LNCaP clone FGC (cell line): ENCODE measurements around the gene KRTAP10-7.
"Not testable (repeated sequence)": the region's sequence is repeated elsewhere in the genome, so short reads cannot be mapped to it uniquely, and the experiment has no call there.

Source experiments
- DNase-seq: peaks from one replicate; pipeline ENCODE4 v3.0.0-alpha.2; 2011; ENCODE audit warnings: low read depth
- H3K4me3 ChIP-seq: 2 replicates; pipeline ENCODE4 v1.5.1; 2011; ENCODE audit warnings: mild to moderate bottlenecking, low read depth, low read length, control low read depth
- CTCF ChIP-seq: IDR thresholded peaks from 2 replicates; pipeline ENCODE4 v1.5.1; 2012; ENCODE audit warnings: mild to moderate bottlenecking; ENCODE audit not compliant: control insufficient read depth, insufficient read depth; ENCODE audit errors: extremely low read depth

Gene KRTAP10-7, protein sequence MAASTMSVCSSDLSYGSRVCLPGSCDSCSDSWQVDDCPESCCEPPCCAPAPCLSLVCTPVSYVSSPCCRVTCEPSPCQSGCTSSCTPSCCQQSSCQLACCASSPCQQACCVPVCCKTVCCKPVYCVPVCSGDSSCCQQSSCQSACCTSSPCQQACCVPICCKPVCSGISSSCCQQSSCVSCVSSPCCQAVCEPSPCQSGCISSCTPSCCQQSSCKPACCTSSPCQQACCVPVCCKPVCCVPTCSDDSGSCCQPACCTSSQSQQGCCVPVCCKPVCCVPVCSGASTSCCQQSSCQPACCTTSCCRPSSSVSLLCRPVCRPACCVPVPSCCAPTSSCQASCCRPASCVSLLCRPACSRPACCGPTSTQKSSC

DNA sequence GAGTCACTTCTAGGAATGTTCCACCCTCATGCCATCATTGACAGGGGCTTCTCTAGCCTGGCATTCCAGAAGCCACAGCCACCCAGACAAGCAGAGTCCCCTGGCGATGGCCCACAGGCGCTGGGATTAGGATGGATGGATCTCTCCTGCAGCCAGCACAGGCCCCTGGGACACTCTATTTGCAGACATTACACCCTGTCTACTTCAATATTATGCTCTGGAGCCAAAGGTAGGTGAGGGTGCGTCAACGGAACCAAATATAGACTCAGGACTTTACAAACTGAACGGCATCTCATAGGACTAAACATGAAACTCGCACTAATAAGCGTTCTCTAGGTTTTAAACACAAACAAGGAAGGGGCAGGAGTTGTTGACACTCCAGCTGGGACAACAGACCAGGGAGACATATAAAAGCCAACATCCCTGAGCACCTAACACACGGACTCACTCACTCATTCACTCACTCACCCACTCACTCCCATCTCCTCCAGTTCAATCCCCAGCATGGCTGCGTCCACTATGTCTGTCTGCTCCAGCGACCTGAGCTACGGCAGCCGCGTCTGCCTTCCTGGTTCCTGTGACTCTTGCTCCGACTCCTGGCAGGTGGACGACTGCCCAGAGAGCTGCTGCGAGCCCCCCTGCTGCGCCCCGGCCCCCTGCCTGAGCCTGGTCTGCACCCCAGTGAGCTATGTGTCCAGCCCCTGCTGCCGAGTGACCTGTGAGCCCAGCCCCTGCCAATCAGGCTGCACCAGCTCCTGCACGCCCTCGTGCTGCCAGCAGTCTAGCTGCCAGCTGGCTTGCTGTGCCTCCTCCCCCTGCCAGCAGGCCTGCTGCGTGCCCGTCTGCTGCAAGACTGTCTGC lies at the start of gene KRTAP10-7:
KRTAP10-7 (plus strand) TSS at position 480 of the 861 bp plus-strand sequence; CDS start at position 505, 25 bp downstream.
- not testable (repeated sequence) for H3K4me3 ChIP-seq

DNA sequence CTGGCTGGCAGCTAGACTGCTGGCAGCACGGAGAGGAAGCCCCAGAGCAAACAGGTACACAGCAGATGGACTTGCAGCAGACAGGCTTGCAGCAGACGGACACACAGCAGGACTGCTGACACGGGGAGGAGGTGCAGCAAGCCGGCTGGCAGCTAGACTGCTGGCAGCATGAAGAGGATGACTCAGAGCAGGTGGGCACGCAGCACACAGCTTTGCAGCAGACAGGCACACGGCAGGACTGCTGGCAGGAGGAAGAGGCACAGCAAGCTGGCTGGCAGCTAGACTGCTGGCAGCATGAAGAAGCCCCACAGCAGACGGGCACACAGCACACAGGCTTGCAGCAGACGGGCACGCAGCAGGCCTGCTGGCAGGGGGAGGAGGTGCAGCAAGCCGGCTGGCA lies 49.6 kb upstream of the KRTAP10-7 start:
- TF ChIP-seq CTCF = no peak
- no peak overlapping the region for H3K4me3 ChIP-seq
- DNase-seq = no peak

More for the DNA sequence above, at the start of gene KRTAP10-7:
- DNase-seq = not testable (repeated sequence)

DNA sequence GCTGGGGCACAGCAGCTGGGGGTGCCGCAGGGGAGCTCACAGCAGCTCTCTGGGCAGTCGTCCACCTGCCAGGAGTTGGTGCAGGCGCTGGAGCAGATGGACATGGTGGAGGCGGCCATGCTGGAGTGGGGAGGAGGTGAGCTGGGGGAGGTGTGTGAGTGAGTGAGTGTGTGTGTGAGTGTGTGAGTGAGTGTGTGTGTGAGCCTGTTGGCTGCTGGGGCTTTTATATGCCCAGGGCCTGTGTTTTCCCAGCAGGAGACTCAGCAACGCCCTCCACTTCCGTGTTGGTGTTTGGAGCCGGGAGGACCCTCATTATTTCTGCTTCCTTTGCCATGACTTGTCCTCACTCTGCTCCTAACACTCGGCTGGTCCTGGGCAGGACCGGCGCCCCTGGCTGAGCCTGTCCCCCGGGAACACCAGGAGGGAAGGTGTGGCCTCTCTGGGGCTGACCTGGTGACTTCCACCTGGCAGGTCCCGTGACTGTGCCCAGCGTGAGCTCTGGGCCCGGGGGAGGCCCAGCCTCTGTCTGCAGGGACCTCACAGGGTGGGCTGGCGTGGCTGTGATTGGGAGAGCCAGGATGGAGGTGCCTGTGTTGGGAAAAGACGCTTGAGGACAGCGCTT lies 48.9 kb upstream of the KRTAP10-7 start, which contains the start of gene KRTAP10-2:
KRTAP10-2 (minus strand) TSS at position 166 of the 622 bp plus-strand sequence; CDS start at position 119, 47 bp downstream.
- TF ChIP-seq CTCF = no peak
- DNase-seq = no peak
- no peak within 1 kb of the TSS for H3K4me3 ChIP-seq

DNA sequence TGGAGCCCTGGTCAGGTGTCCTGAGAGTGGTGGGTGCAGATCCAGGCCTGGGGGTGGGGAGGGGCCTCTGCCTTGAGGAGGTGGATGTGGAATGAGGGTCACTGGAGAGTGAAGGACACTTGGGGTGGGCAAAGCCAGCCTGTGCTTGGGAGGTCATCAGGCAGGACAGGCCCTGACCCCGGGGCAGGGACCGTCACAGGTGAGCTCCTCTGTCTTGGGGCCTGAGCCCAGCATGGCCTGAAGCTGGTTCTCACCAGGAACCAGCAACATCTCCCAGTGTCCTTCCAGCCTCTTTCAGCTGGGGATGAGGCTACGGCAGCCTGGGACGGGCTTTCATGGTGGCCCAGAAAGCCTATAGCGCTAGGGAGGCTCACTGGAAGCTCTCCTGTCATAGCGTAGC lies 48.3 kb upstream of the KRTAP10-7 start:
- no peak for TF ChIP-seq CTCF
- no peak overlapping the region for H3K4me3 ChIP-seq
- DNase-seq = no peak

GRCh38 chr21:44552681-44553080 lies 47.7 kb upstream of the KRTAP10-7 start:
- no peak for DNase-seq
- TF ChIP-seq CTCF = no peak
- no peak overlapping the region for H3K4me3 ChIP-seq

DNA sequence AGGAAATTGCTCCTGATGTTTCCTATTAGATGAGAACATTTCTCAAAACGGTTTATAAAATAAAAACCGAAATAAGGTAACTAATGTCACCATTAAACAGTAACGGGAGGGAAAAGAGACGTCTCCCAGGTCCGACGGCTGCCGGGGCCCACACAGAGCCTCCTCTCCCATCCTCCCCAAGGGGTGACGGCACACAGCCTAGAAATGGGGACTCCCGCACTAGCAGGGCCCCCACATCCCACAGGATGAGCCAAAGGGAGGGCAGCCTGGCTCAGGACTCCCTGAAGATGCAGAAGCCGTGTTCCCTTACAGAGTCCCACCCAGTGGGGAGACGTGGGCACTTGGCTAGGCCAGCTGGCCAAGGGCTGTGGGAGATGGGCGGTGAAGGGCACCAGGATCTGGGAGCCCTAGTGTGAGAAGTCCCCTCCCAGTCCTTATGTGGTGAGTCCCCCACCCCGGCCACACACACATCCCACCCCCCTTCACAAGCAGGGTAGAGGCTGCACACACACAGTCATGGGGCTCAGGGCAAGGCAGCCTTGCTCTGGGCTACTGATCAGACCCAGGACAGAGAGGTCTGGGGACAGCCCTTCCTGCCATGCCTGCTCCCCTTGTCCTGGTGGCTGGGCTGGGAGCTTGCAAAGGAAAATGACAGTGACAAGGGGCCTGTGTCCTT lies 45.1 kb upstream of the KRTAP10-7 start:
- TF ChIP-seq CTCF = no peak
- DNase-seq = no peak
- no peak overlapping the region for H3K4me3 ChIP-seq
